ENCODE data around the gene ASTN2. TPM values are rescaled to one million over a fixed set of nuclear protein-coding genes. Genes with fewer than 3 reads are reported as not detected.

Gene ASTN2
- total and polyA plus RNA-seq, 4 donors = 0.57 to 2.9 (median 1.4) TPM

DNA sequence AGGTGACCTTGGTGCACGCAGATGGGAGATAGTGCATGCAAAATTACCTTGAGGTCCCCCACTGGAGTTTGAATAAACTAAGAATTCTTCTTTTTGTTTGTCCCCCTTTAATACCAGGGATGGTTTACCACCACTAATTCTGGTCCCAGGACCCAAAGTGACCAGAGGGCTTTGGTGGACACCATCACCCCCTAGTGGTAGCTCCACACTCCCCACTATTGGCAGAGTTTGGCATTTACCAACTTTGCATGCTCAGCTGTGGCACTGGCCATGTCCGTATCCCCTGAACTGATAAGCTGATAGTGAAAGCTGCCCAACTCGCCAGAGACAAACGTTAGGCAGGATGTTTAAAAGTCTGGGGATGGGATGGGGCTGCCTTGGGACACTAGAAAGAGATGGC, 3.3 kb downstream of the ASTN2 start:
- H3K27me3 ChIP-seq (ENCODE audit: control insufficient read depth in 4 of 4, insufficient read depth in 4 of 4, low read length in 3 of 4) = peaks cover 0 to 11% (median 5%) of the 10 kb centered on the region in 4 donors
- no peak for DNase-seq (ENCODE audit: low spot score)
- no peak overlapping the region for H3K4me3 ChIP-seq (ENCODE audit: low read depth in 1 of 3, low read length in 3 of 3)

GRCh38 chr9:117409321-117409720, 5.5 kb downstream of the ASTN2 start:
- H3K4me1 ChIP-seq (ENCODE audit: control insufficient read depth in 4 of 4, insufficient read depth in 4 of 4, low read length in 3 of 4) = peaks cover 7 to 21% (median 15%) of the 10 kb centered on the region in 4 donors
- no peak overlapping the region for H3K4me3 ChIP-seq (ENCODE audit: low read depth in 1 of 3, low read length in 3 of 3)
- H3K36me3 ChIP-seq (ENCODE audit: control insufficient read depth in 4 of 4, insufficient read depth in 3 of 4, low read depth in 1 of 4, low read length in 3 of 4) = no peaks in the 10 kb centered on the region
- TF ChIP-seq, protein P1, sequence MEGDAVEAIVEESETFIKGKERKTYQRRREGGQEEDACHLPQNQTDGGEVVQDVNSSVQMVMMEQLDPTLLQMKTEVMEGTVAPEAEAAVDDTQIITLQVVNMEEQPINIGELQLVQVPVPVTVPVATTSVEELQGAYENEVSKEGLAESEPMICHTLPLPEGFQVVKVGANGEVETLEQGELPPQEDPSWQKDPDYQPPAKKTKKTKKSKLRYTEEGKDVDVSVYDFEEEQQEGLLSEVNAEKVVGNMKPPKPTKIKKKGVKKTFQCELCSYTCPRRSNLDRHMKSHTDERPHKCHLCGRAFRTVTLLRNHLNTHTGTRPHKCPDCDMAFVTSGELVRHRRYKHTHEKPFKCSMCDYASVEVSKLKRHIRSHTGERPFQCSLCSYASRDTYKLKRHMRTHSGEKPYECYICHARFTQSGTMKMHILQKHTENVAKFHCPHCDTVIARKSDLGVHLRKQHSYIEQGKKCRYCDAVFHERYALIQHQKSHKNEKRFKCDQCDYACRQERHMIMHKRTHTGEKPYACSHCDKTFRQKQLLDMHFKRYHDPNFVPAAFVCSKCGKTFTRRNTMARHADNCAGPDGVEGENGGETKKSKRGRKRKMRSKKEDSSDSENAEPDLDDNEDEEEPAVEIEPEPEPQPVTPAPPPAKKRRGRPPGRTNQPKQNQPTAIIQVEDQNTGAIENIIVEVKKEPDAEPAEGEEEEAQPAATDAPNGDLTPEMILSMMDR (IDR thresholded peaks at IDR 0.05; ENCODE audit: low read depth, low read length, missing input control) = no peak
- TF ChIP-seq GABPA (IDR thresholded peaks at IDR 0.05 in 1 of 2, conservative IDR thresholded peaks at IDR 0.05 in 1 of 2) = no peak
- TF ChIP-seq RXRA (IDR thresholded peaks at IDR 0.05) = no peak
- no peak for TF ChIP-seq HNF4G (IDR thresholded peaks at IDR 0.05)
- no peak for TF ChIP-seq HNF4A (conservative IDR thresholded peaks at IDR 0.05)
- TF ChIP-seq NR2F2 (IDR thresholded peaks at IDR 0.05) = no peak
- no peak for TF ChIP-seq RAD21 (IDR thresholded peaks at IDR 0.05)
- TF ChIP-seq, protein P2, sequence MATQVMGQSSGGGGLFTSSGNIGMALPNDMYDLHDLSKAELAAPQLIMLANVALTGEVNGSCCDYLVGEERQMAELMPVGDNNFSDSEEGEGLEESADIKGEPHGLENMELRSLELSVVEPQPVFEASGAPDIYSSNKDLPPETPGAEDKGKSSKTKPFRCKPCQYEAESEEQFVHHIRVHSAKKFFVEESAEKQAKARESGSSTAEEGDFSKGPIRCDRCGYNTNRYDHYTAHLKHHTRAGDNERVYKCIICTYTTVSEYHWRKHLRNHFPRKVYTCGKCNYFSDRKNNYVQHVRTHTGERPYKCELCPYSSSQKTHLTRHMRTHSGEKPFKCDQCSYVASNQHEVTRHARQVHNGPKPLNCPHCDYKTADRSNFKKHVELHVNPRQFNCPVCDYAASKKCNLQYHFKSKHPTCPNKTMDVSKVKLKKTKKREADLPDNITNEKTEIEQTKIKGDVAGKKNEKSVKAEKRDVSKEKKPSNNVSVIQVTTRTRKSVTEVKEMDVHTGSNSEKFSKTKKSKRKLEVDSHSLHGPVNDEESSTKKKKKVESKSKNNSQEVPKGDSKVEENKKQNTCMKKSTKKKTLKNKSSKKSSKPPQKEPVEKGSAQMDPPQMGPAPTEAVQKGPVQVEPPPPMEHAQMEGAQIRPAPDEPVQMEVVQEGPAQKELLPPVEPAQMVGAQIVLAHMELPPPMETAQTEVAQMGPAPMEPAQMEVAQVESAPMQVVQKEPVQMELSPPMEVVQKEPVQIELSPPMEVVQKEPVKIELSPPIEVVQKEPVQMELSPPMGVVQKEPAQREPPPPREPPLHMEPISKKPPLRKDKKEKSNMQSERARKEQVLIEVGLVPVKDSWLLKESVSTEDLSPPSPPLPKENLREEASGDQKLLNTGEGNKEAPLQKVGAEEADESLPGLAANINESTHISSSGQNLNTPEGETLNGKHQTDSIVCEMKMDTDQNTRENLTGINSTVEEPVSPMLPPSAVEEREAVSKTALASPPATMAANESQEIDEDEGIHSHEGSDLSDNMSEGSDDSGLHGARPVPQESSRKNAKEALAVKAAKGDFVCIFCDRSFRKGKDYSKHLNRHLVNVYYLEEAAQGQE (IDR thresholded peaks at IDR 0.05) = peak; percentile 34
- no peak for TF ChIP-seq FOXA2 (IDR thresholded peaks at IDR 0.05)
- WGBS = 60% methylated on average over 5 of the region's 5 CpGs
- no peak overlapping the region for H3K9ac ChIP-seq (ENCODE audit: low read depth in 1 of 2, low read length in 2 of 2)
- no peak for DNase-seq (ENCODE audit: low spot score)
- no peak overlapping the region for H3K27ac ChIP-seq (ENCODE audit: low read depth in 1 of 2, low read length in 2 of 2)
- H3K9me3 ChIP-seq (ENCODE audit: control insufficient read depth in 4 of 4, low read length in 3 of 4) = peaks cover 0 to 3% (median 0%) of the 10 kb centered on the region in 4 donors
- H3K27me3 ChIP-seq (ENCODE audit: control insufficient read depth in 4 of 4, insufficient read depth in 4 of 4, low read length in 3 of 4) = peaks cover 0 to 10% (median 2%) of the 10 kb centered on the region in 4 donors

More for the DNA sequence above, 3.3 kb downstream of the ASTN2 start:
- no peak overlapping the region for H3K9ac ChIP-seq (ENCODE audit: low read depth in 1 of 2, low read length in 2 of 2)
- peaks cover 0 to 3% (median 0%) of the 10 kb centered on the region in 4 donors for H3K9me3 ChIP-seq (ENCODE audit: control insufficient read depth in 4 of 4, low read length in 3 of 4)
- no peaks in the 10 kb centered on the region for H3K36me3 ChIP-seq (ENCODE audit: control insufficient read depth in 4 of 4, insufficient read depth in 3 of 4, low read depth in 1 of 4, low read length in 3 of 4)
- peaks cover 7 to 29% (median 20%) of the 10 kb centered on the region in 4 donors for H3K4me1 ChIP-seq (ENCODE audit: control insufficient read depth in 4 of 4, insufficient read depth in 4 of 4, low read length in 3 of 4)
- 9% methylated on average over 4 of the region's 4 CpGs for WGBS
- TF ChIP-seq RAD21 (IDR thresholded peaks at IDR 0.05) = peak; percentile 69 to 79
- TF ChIP-seq, protein P3, sequence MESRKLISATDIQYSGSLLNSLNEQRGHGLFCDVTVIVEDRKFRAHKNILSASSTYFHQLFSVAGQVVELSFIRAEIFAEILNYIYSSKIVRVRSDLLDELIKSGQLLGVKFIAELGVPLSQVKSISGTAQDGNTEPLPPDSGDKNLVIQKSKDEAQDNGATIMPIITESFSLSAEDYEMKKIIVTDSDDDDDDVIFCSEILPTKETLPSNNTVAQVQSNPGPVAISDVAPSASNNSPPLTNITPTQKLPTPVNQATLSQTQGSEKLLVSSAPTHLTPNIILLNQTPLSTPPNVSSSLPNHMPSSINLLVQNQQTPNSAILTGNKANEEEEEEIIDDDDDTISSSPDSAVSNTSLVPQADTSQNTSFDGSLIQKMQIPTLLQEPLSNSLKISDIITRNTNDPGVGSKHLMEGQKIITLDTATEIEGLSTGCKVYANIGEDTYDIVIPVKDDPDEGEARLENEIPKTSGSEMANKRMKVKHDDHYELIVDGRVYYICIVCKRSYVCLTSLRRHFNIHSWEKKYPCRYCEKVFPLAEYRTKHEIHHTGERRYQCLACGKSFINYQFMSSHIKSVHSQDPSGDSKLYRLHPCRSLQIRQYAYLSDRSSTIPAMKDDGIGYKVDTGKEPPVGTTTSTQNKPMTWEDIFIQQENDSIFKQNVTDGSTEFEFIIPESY (IDR thresholded peaks at IDR 0.05) = no peak
- TF ChIP-seq, protein P1 (IDR thresholded peaks at IDR 0.05; ENCODE audit: low read depth, low read length, missing input control) = peak; percentile 58
- no peak overlapping the region for H3K27ac ChIP-seq (ENCODE audit: low read depth in 1 of 2, low read length in 2 of 2)

Data from liver (tissue), 9 donors.